HepG2 (cell line): Measurements from ENCODE around the gene NFKB2. TPM values are rescaled to one million over a fixed set of nuclear protein-coding genes. Genes with fewer than 3 reads are reported as not detected.

Experiments used
- IKZF4 ChIP-seq: sonication (generic); formaldehyde crosslinking; IDR thresholded peaks from 2 replicates; pipeline ENCODE4 v1.5.1; 2020; ENCODE audit warnings: borderline replicate concordance, mild to moderate bottlenecking, low read depth, missing genetic modification reagents; ENCODE audit errors: not compliant biosample characterization
- MEIS1 ChIP-seq: sonication (generic); formaldehyde crosslinking; IDR thresholded peaks from 2 replicates; pipeline ENCODE4 v1.9.0; 2021; ENCODE audit warnings: mild to moderate bottlenecking, missing genetic modification reagents, moderate library complexity, borderline replicate concordance
- NCOA2 ChIP-seq: sonication (generic); formaldehyde crosslinking; IDR thresholded peaks from 2 replicates; pipeline ENCODE4 v1.8.0; 2022; ENCODE audit warnings: inconsistent platforms
- PITX1 ChIP-seq: sonication (generic); formaldehyde crosslinking; IDR thresholded peaks from 2 replicates; pipeline ENCODE4 v1.5.1; 2020; ENCODE audit warnings: mild to moderate bottlenecking, missing genetic modification reagents
- REXO4 ChIP-seq: sonication (generic); formaldehyde crosslinking; IDR thresholded peaks from 2 replicates; pipeline ENCODE4 v1.8.0; 2022; ENCODE audit warnings: missing genetic modification reagents, mild to moderate bottlenecking, borderline replicate concordance
- TBP ChIP-seq: sonication (generic); formaldehyde crosslinking; IDR thresholded peaks from 2 replicates; pipeline ENCODE4 v1.5.0; 2020; ENCODE audit warnings: missing genetic modification reagents
- TP53 ChIP-seq: sonication (generic); formaldehyde crosslinking; conservative IDR thresholded peaks from 2 replicates; pipeline ENCODE4 v1.4.0; 2020; ENCODE audit warnings: missing genetic modification reagents
- ZNF556 ChIP-seq: sonication (generic); formaldehyde crosslinking; IDR thresholded peaks from 2 replicates; pipeline ENCODE4 v1.4.0; 2020; ENCODE audit warnings: mild to moderate bottlenecking, missing genetic modification reagents, borderline replicate concordance
- ZNF75D ChIP-seq: sonication (generic); formaldehyde crosslinking; IDR thresholded peaks from 2 replicates; pipeline ENCODE4 v1.8.1; 2023; ENCODE audit warnings: missing genetic modification reagents, mild to moderate bottlenecking, borderline replicate concordance
- polyA plus RNA-seq, 8 experiments: library from polyadenylated mRNA; depleted of rRNA in 3 of 8; stranded (reverse) in 7 of 8; unstranded in 1 of 8; fragments of >200 nt; fragmentation: Illumina TruSeq in 4 of 8; extraction: Trizol in 4 of 8; gene quantifications; 2 replicates each; pipeline versions ENCODE4 v1.2.1 to v1.2.3, GENCODE V29; 2011 to 2016; ENCODE audit warnings: low read depth in 4 of 8, missing spikeins in 1 of 8, mixed read lengths in 1 of 8; ENCODE audit not compliant: insufficient read depth in 1 of 8
- total RNA-seq, 5 experiments: library from RNA; depleted of rRNA; stranded (reverse); fragments of >200 nt; fragmentation: Illumina TruSeq; extraction: Trizol; gene quantifications; 2 replicates each; pipeline ENCODE4 v1.2.3, GENCODE V29; 2016; ENCODE audit warnings: low read depth in 1 of 5
- TF ChIP-seq, protein P1 (sequence below): sonication (generic); formaldehyde crosslinking; IDR thresholded peaks from 2 replicates; pipeline ENCODE4 v1.4.0; 2020; ENCODE audit warnings: missing genetic modification reagents
- TF ChIP-seq, protein P2 (sequence below): sonication (generic); formaldehyde crosslinking; IDR thresholded peaks from 2 replicates; pipeline ENCODE4 v1.9.0; 2022; ENCODE audit warnings: missing genetic modification reagents, mild to moderate bottlenecking, borderline replicate concordance
- TF ChIP-seq, protein P3 (sequence below): sonication (generic); formaldehyde crosslinking; IDR thresholded peaks from 2 replicates; pipeline ENCODE4 v1.9.0; 2021; ENCODE audit warnings: missing genetic modification reagents, mild to moderate bottlenecking, borderline replicate concordance
- TF ChIP-seq, protein P4 (sequence below): sonication (generic); formaldehyde crosslinking; conservative IDR thresholded peaks from 2 replicates; pipeline ENCODE4 v1.8.0; 2022; ENCODE audit warnings: mild to moderate bottlenecking, moderate library complexity, missing genetic modification reagents
- TF ChIP-seq, protein P5 (sequence below): sonication (generic); formaldehyde crosslinking; conservative IDR thresholded peaks from 2 replicates; pipeline ENCODE4 v1.4.0; 2020; ENCODE audit warnings: missing genetic modification reagents

Gene NFKB2
- total and polyA plus RNA-seq, 2 of the 13 experiments (the other 11 are each of a cell fraction or from before 2014, with no cell fraction given): 7.7 to 12.5 TPM

DNA sequence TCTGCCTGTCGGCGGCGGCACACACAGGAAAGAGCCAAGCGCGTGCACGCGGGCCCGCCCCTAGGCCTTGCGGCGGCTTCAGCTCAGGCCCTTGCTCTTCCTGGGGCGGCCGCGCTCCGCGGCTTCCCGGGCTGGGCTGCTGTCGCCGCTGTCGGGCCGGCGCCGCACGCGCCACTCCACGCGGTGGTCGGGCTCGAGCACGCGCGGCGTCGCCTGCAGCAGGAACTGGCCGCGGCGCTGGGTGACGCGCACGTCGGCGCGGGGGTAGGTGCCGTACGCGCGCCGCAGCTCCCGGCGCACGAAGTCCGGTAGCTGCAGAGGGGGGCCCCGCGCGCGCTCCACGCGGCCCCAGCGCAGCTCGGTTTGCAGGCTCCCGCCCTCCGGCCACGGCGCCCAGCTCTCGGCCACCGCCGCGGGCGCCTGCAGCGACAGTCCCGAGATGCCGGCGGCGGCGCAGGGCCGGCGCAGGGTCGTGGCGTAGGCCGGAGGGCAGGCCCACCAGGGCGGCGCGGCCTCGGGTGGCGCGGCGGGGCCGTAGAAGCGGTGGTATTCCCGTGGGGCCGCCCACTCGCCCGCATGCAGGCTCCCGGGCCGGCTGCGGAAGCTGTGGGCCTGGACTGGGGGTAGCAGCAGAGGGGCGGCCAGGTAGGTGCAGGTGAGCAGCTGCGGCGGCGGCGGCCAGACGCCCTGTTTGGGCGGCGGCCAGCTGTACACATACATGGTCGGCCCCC, 55.0 kb downstream of the NFKB2 start (continued):
- TF ChIP-seq, protein P1, sequence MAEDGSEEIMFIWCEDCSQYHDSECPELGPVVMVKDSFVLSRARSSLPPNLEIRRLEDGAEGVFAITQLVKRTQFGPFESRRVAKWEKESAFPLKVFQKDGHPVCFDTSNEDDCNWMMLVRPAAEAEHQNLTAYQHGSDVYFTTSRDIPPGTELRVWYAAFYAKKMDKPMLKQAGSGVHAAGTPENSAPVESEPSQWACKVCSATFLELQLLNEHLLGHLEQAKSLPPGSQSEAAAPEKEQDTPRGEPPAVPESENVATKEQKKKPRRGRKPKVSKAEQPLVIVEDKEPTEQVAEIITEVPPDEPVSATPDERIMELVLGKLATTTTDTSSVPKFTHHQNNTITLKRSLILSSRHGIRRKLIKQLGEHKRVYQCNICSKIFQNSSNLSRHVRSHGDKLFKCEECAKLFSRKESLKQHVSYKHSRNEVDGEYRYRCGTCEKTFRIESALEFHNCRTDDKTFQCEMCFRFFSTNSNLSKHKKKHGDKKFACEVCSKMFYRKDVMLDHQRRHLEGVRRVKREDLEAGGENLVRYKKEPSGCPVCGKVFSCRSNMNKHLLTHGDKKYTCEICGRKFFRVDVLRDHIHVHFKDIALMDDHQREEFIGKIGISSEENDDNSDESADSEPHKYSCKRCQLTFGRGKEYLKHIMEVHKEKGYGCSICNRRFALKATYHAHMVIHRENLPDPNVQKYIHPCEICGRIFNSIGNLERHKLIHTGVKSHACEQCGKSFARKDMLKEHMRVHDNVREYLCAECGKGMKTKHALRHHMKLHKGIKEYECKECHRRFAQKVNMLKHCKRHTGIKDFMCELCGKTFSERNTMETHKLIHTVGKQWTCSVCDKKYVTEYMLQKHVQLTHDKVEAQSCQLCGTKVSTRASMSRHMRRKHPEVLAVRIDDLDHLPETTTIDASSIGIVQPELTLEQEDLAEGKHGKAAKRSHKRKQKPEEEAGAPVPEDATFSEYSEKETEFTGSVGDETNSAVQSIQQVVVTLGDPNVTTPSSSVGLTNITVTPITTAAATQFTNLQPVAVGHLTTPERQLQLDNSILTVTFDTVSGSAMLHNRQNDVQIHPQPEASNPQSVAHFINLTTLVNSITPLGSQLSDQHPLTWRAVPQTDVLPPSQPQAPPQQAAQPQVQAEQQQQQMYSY (CRISPR knock-in tag): no peak; the same call in 1 of the 2 replicates
- TF ChIP-seq, protein P2, sequence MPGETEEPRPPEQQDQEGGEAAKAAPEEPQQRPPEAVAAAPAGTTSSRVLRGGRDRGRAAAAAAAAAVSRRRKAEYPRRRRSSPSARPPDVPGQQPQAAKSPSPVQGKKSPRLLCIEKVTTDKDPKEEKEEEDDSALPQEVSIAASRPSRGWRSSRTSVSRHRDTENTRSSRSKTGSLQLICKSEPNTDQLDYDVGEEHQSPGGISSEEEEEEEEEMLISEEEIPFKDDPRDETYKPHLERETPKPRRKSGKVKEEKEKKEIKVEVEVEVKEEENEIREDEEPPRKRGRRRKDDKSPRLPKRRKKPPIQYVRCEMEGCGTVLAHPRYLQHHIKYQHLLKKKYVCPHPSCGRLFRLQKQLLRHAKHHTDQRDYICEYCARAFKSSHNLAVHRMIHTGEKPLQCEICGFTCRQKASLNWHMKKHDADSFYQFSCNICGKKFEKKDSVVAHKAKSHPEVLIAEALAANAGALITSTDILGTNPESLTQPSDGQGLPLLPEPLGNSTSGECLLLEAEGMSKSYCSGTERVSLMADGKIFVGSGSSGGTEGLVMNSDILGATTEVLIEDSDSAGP (CRISPR knock-in tag): 0 out of 2 replicates have a peak, but pooled peaks have one; percentile 34
- TF ChIP-seq TP53 (CRISPR knock-in tag) (no peak), MEIS1 (peak; percentile 32; the same call in 1 of the 2 replicates), REXO4 (CRISPR knock-in tag) (peak; percentile 19; the same call in 1 of the 2 replicates), ZNF75D (CRISPR knock-in tag) (no peak), NCOA2 (CRISPR knock-in tag) (no peak; the same call in 1 of the 2 replicates), TBP (no peak), PITX1 (CRISPR knock-in tag) (no peak), IKZF4 (no peak), ZNF556 (CRISPR knock-in tag) (no peak)
- TF ChIP-seq, protein P3, sequence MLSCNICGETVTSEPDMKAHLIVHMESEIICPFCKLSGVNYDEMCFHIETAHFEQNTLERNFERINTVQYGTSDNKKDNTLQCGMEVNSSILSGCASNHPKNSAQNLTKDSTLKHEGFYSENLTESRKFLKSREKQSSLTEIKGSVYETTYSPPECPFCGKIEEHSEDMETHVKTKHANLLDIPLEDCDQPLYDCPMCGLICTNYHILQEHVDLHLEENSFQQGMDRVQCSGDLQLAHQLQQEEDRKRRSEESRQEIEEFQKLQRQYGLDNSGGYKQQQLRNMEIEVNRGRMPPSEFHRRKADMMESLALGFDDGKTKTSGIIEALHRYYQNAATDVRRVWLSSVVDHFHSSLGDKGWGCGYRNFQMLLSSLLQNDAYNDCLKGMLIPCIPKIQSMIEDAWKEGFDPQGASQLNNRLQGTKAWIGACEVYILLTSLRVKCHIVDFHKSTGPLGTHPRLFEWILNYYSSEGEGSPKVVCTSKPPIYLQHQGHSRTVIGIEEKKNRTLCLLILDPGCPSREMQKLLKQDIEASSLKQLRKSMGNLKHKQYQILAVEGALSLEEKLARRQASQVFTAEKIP (CRISPR knock-in tag): no peak
- TF ChIP-seq, protein P4, sequence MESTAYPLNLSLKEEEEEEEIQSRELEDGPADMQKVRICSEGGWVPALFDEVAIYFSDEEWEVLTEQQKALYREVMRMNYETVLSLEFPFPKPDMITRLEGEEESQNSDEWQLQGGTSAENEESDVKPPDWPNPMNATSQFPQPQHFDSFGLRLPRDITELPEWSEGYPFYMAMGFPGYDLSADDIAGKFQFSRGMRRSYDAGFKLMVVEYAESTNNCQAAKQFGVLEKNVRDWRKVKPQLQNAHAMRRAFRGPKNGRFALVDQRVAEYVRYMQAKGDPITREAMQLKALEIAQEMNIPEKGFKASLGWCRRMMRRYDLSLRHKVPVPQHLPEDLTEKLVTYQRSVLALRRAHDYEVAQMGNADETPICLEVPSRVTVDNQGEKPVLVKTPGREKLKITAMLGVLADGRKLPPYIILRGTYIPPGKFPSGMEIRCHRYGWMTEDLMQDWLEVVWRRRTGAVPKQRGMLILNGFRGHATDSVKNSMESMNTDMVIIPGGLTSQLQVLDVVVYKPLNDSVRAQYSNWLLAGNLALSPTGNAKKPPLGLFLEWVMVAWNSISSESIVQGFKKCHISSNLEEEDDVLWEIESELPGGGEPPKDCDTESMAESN (CRISPR knock-in tag): peak; percentile 46
- TF ChIP-seq, protein P5, sequence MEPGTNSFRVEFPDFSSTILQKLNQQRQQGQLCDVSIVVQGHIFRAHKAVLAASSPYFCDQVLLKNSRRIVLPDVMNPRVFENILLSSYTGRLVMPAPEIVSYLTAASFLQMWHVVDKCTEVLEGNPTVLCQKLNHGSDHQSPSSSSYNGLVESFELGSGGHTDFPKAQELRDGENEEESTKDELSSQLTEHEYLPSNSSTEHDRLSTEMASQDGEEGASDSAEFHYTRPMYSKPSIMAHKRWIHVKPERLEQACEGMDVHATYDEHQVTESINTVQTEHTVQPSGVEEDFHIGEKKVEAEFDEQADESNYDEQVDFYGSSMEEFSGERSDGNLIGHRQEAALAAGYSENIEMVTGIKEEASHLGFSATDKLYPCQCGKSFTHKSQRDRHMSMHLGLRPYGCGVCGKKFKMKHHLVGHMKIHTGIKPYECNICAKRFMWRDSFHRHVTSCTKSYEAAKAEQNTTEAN (CRISPR knock-in tag): peak; percentile 76; the same call in 1 of the 2 replicates
